T-helper 17 cell (primary cell): Measurements from ENCODE around the gene CNTFR. TPM values are rescaled to one million over a fixed set of nuclear protein-coding genes. Genes with fewer than 3 reads are reported as not detected.

Experiments used
- ATAC-seq: fragments of 150-1000 bp; cut with Tn5 transposase; 2 replicates; pipeline ENCODE4 v1.10.0; 2021; ENCODE audit warnings: mild to moderate bottlenecking, moderate library complexity
- DNase-seq, 3 donors: peaks; one replicate each; pipeline versions ENCODE4 v3.0.0 to v3.0.0-alpha.2; 2020 to 2021
- H3K9me3 ChIP-seq: one replicate; pipeline ENCODE4 v1.7.0; 2013; ENCODE audit warnings: low read length, mild to moderate bottlenecking; ENCODE audit not compliant: control insufficient read depth, poor library complexity, severe bottlenecking
- H3K27ac Mint-ChIP-seq: one replicate; pipeline ENCODE4 v1.8.0; 2022; ENCODE audit warnings: mild to moderate bottlenecking, moderate library complexity, mixed read lengths
- H3K27me3 Mint-ChIP-seq: one replicate; pipeline ENCODE4 v1.8.0; 2022; ENCODE audit warnings: mixed read lengths
- H3K36me3 Mint-ChIP-seq: one replicate; pipeline ENCODE4 v1.8.0; 2022; ENCODE audit warnings: low read depth, mixed read lengths
- H3K4me1 Mint-ChIP-seq: one replicate; pipeline ENCODE4 v1.8.0; 2022; ENCODE audit warnings: mild to moderate bottlenecking, mixed read lengths
- H3K4me3 Mint-ChIP-seq: one replicate; pipeline ENCODE4 v1.8.0; 2022; ENCODE audit warnings: mild to moderate bottlenecking, moderate library complexity, mixed read lengths
- total RNA-seq, 4 donors: library from RNA in 2 of 4; stranded (reverse) in 2 of 4; gene quantifications; one replicate each; pipeline ENCODE4 v1.2.3 and lab custom pipeline; 2022 to 2026

Gene CNTFR
- total RNA-seq, 2 donors from 2014 or later: not detected

- Mint-ChIP-seq H3K4me3 (no peak overlapping the region), H3K27ac (no peak overlapping the region), H3K4me1 (peaks cover 9% of the 10 kb centered on the region), H3K36me3 (peaks cover 7% of the 10 kb centered on the region), H3K27me3 (peaks cover 61% of the 10 kb centered on the region)
- ATAC-seq (no peak), DNase-seq (no peak)
- H3K9me3 ChIP-seq: no peaks in the 10 kb centered on the region
Measured at GRCh38 chr9:34556949-34557348, 32.6 kb downstream of the CNTFR start.

GRCh38 chr9:34555936-34556525 is 33.5 kb downstream of the CNTFR start:
- Mint-ChIP-seq H3K27me3 (peaks cover 58% of the 10 kb centered on the region), H3K4me1 (peaks cover 9% of the 10 kb centered on the region), H3K36me3 (peaks cover 7% of the 10 kb centered on the region), H3K4me3 (no peak overlapping the region), H3K27ac (no peak overlapping the region)
- no peaks in the 10 kb centered on the region for H3K9me3 ChIP-seq
- DNase-seq (no peak), ATAC-seq (no peak)

GRCh38 chr9:34555500-34555899 is 34.0 kb downstream of the CNTFR start:
- H3K36me3 Mint-ChIP-seq: peaks cover 7% of the 10 kb centered on the region
- no peak overlapping the region for H3K27ac Mint-ChIP-seq
- DNase-seq (no peak), ATAC-seq (no peak)
- H3K27me3 Mint-ChIP-seq: peaks cover 52% of the 10 kb centered on the region
- peaks cover 9% of the 10 kb centered on the region for H3K4me1 Mint-ChIP-seq
- H3K4me3 Mint-ChIP-seq: no peak overlapping the region
- H3K9me3 ChIP-seq: no peaks in the 10 kb centered on the region

GRCh38 chr9:34555002-34555348 is 34.5 kb downstream of the CNTFR start:
- Mint-ChIP-seq H3K4me3 (no peak overlapping the region), H3K36me3 (peaks cover 3% of the 10 kb centered on the region), H3K27ac (peak overlapping the region; percentile 65), H3K27me3 (peaks cover 47% of the 10 kb centered on the region), H3K4me1 (peaks cover 6% of the 10 kb centered on the region)
- no peaks in the 10 kb centered on the region for H3K9me3 ChIP-seq
- DNase-seq: no peak
- no peak for ATAC-seq

- H3K27ac Mint-ChIP-seq: peak overlapping the region; percentile 65
- H3K4me1 Mint-ChIP-seq: peaks cover 6% of the 10 kb centered on the region
- peaks cover 3% of the 10 kb centered on the region for H3K36me3 Mint-ChIP-seq
- no peak overlapping the region for H3K4me3 Mint-ChIP-seq
- H3K27me3 Mint-ChIP-seq: peaks cover 45% of the 10 kb centered on the region
- no peak for DNase-seq
- no peaks in the 10 kb centered on the region for H3K9me3 ChIP-seq
- ATAC-seq: no peak
Measured at GRCh38 chr9:34554211-34555001, 35.1 kb downstream of the CNTFR start.

- no peak overlapping the region for H3K27ac Mint-ChIP-seq
- DNase-seq (no peak), ATAC-seq (no peak)
- no peak overlapping the region for H3K4me3 Mint-ChIP-seq
- H3K4me1 Mint-ChIP-seq: peaks cover 6% of the 10 kb centered on the region
- no peaks in the 10 kb centered on the region for H3K9me3 ChIP-seq
- peaks cover 38% of the 10 kb centered on the region for H3K27me3 Mint-ChIP-seq
- H3K36me3 Mint-ChIP-seq: peaks cover 3% of the 10 kb centered on the region
Measured at GRCh38 chr9:34553511-34554021, 36.0 kb downstream of the CNTFR start.

- no peak overlapping the region for H3K27ac Mint-ChIP-seq
- no peak overlapping the region for H3K4me3 Mint-ChIP-seq
- ATAC-seq: no peak
- DNase-seq: no peak
- H3K36me3 Mint-ChIP-seq: peaks cover 8% of the 10 kb centered on the region
- peaks cover 12% of the 10 kb centered on the region for H3K4me1 Mint-ChIP-seq
- H3K27me3 Mint-ChIP-seq: peaks cover 38% of the 10 kb centered on the region
- H3K9me3 ChIP-seq: no peaks in the 10 kb centered on the region
Measured at GRCh38 chr9:34552986-34553385, 36.5 kb downstream of the CNTFR start.

- Mint-ChIP-seq H3K4me3 (no peak overlapping the region), H3K4me1 (peaks cover 10% of the 10 kb centered on the region), H3K27ac (no peak overlapping the region), H3K27me3 (peaks cover 38% of the 10 kb centered on the region), H3K36me3 (peaks cover 8% of the 10 kb centered on the region)
- ATAC-seq (no peak), DNase-seq (no peak)
- H3K9me3 ChIP-seq: no peaks in the 10 kb centered on the region
Measured at GRCh38 chr9:34552606-34552981, 36.9 kb downstream of the CNTFR start.

GRCh38 chr9:34551751-34552605 is 37.5 kb downstream of the CNTFR start:
- no peak for ATAC-seq
- DNase-seq: no peak
- Mint-ChIP-seq H3K4me3 (no peak overlapping the region), H3K27me3 (peaks cover 40% of the 10 kb centered on the region), H3K27ac (no peak overlapping the region), H3K36me3 (peaks cover 8% of the 10 kb centered on the region), H3K4me1 (peaks cover 10% of the 10 kb centered on the region)
- H3K9me3 ChIP-seq: no peaks in the 10 kb centered on the region

- H3K4me3 Mint-ChIP-seq: no peak overlapping the region
- DNase-seq: peak in 1 of 3 donors; percentile 0
- peaks cover 41% of the 10 kb centered on the region for H3K27me3 Mint-ChIP-seq
Measured at GRCh38 chr9:34550681-34551270, 38.7 kb downstream of the CNTFR start.

GRCh38 chr9:34550016-34550680 is 39.4 kb downstream of the CNTFR start:
- peaks cover 46% of the 10 kb centered on the region for H3K27me3 Mint-ChIP-seq
- no peak overlapping the region for H3K27ac Mint-ChIP-seq
- peak in 1 of 3 donors; percentile 2 for DNase-seq
- H3K4me3 Mint-ChIP-seq: no peak overlapping the region
- peaks cover 16% of the 10 kb centered on the region for H3K4me1 Mint-ChIP-seq
- no peaks in the 10 kb centered on the region for H3K9me3 ChIP-seq
- no peak for ATAC-seq
- H3K36me3 Mint-ChIP-seq: peaks cover 4% of the 10 kb centered on the region

More at GRCh38 chr9:34550681-34551270, 38.7 kb downstream of the CNTFR start:
- no peak overlapping the region for H3K27ac Mint-ChIP-seq
- no peaks in the 10 kb centered on the region for H3K9me3 ChIP-seq
- peaks cover 4% of the 10 kb centered on the region for H3K36me3 Mint-ChIP-seq
- ATAC-seq: no peak
- peaks cover 14% of the 10 kb centered on the region for H3K4me1 Mint-ChIP-seq

- no peak for ATAC-seq
- H3K4me3 Mint-ChIP-seq: no peak overlapping the region
- H3K36me3 Mint-ChIP-seq: peaks cover 4% of the 10 kb centered on the region
- H3K4me1 Mint-ChIP-seq: peaks cover 15% of the 10 kb centered on the region
- DNase-seq: no peak
- H3K27ac Mint-ChIP-seq: no peak overlapping the region
- peaks cover 47% of the 10 kb centered on the region for H3K27me3 Mint-ChIP-seq
- no peaks in the 10 kb centered on the region for H3K9me3 ChIP-seq
Measured at GRCh38 chr9:34549407-34549732, 40.2 kb downstream of the CNTFR start.
